HCT116 (cell line): ENCODE results near the gene NEUROD6. TPM values are rescaled to one million over a fixed set of nuclear protein-coding genes. Genes with fewer than 3 reads are reported as not detected.

Experiments
- ATAC-seq: fragments of 200-7000 bp; cut with Tn5 transposase; 2 replicates; pipeline ENCODE4 v1.9.1; 2020; ENCODE audit warnings: mild to moderate bottlenecking, moderate library complexity
- BruUV-seq: library from RNA; stranded (reverse); fragments of 400-500 nt; replicated peaks from 2 replicates; lab custom pipeline; 2021; lab: Mats Ljungman, UMichigan
- CTCF ChIA-PET: fragments of 300-600 bp; sonication (Branson Sonifier 250); formaldehyde crosslinking; loops from one replicate; lab custom pipeline; 2021; ENCODE audit warnings: antibody characterized with exemption; lab: Charles Lee
- POLR2A ChIA-PET: fragments of 300-600, 350-600 bp; sonication (Branson Sonifier 250); formaldehyde crosslinking; loops from one replicate; lab custom pipeline; 2021; ENCODE audit warnings: antibody characterized with exemption; lab: Charles Lee
- RAD21 ChIA-PET, 2 experiments: fragments of 300-600 bp; sonication (Branson Sonifier 250); formaldehyde crosslinking; loops; one replicate each; lab custom pipeline; 2023; ENCODE audit warnings: low total read pairs in 2 of 2; ENCODE audit not compliant: uncharacterized antibody in 2 of 2, unreplicated experiment in 2 of 2, low non-redundant PET in 1 of 2; lab: Charles Lee
- DNase-seq: peaks from one replicate; pipeline ENCODE4 v3.0.0-alpha.2; 2010; ENCODE audit warnings: low read depth, low spot score
- H2AFZ ChIP-seq: fragments of 200-600 bp; shearing (Covaris generic), sonication (generic); 2 replicates; pipeline ENCODE4 v1.6.1; 2017; ENCODE audit warnings: low read depth, mixed run types, mixed read lengths, antibody characterized with exemption, low read length; ENCODE audit not compliant: poor library complexity, severe bottlenecking
- H3K27ac ChIP-seq: 2 replicates; pipeline ENCODE4 v1.5.1; 2012; ENCODE audit warnings: low read depth, low read length
- H3K27me3 ChIP-seq: fragments of 200-600 bp; sonication (generic); 2 replicates; pipeline ENCODE4 v1.6.1; 2016; ENCODE audit warnings: mixed run types, low read length, mixed read lengths; ENCODE audit not compliant: insufficient read depth
- H3K36me3 ChIP-seq, 2 experiments: fragments of 200-500 bp in 1 of 2; fragments of 200-600 bp in 1 of 2; sonication (Bioruptor generic) in 1 of 2; sonication (generic) in 1 of 2; 2 replicates each; pipeline versions ENCODE4 v1.5.1 to v1.6.1; 2014 to 2016; ENCODE audit warnings: low read length in 2 of 2, inconsistent platforms in 1 of 2, mixed read lengths in 1 of 2, mixed run types in 1 of 2; ENCODE audit not compliant: insufficient read depth in 2 of 2, control insufficient read depth in 1 of 2
- H3K4me1 ChIP-seq, 2 experiments: fragments of 200-600 bp in 1 of 2; sonication (generic) in 1 of 2; 2 replicates each; pipeline versions ENCODE4 v1.5.1 to v1.6.1; 2012 to 2017; ENCODE audit warnings: low read length in 2 of 2, inconsistent platforms in 1 of 2, mild to moderate bottlenecking in 1 of 2, mixed read lengths in 1 of 2, mixed run types in 1 of 2, moderate library complexity in 1 of 2; ENCODE audit not compliant: insufficient read depth in 2 of 2, control insufficient read depth in 1 of 2
- H3K4me2 ChIP-seq: fragments of 200-600 bp; sonication (generic); 2 replicates; pipeline ENCODE4 v1.6.1; 2017; ENCODE audit warnings: mixed run types, low read length, mixed read lengths
- H3K4me3 ChIP-seq, 2 experiments: fragments of 200-600 bp in 1 of 2; sonication (generic) in 1 of 2; replicated peaks in 1 of 2; 2 replicates each; pipeline ENCODE4 v1.5.1; 2011 to 2016; ENCODE audit warnings: low read length in 2 of 2, control low read depth in 1 of 2, low read depth in 1 of 2, mild to moderate bottlenecking in 1 of 2, mixed read lengths in 1 of 2, mixed run types in 1 of 2
- H3K79me2 ChIP-seq: fragments of 200-600 bp; sonication (generic); 2 replicates; pipeline ENCODE4 v1.6.1; 2017; ENCODE audit warnings: mild to moderate bottlenecking, mixed run types, low read length, moderate library complexity, mixed read lengths; ENCODE audit not compliant: insufficient read depth
- H3K9ac ChIP-seq: fragments of 200-600 bp; sonication (generic); 2 replicates; pipeline ENCODE4 v1.6.1; 2016; ENCODE audit warnings: low read length, mixed read lengths
- H3K9me2 ChIP-seq: fragments of 200-600 bp; sonication (generic), shearing (Covaris generic); 2 replicates; pipeline ENCODE4 v1.6.1; 2017; ENCODE audit warnings: mixed run types, mild to moderate bottlenecking, moderate library complexity; ENCODE audit not compliant: insufficient read depth
- H3K9me3 ChIP-seq, 2 experiments: fragments of 200-500 bp in 1 of 2; fragments of 200-600 bp in 1 of 2; sonication (Bioruptor generic) in 1 of 2; sonication (generic) in 1 of 2; 2 replicates each; pipeline ENCODE4 v1.6.1; 2014 to 2017; ENCODE audit warnings: low read length in 2 of 2, mixed read lengths in 2 of 2, inconsistent platforms in 1 of 2, low read depth in 1 of 2, mild to moderate bottlenecking in 1 of 2, mixed run types in 1 of 2, moderate library complexity in 1 of 2; ENCODE audit not compliant: control insufficient read depth in 1 of 2, insufficient read depth in 1 of 2
- H4K20me1 ChIP-seq: fragments of 200-600 bp; sonication (generic), shearing (Covaris generic); 2 replicates; pipeline ENCODE4 v1.6.1; 2017; ENCODE audit warnings: mixed run types, mild to moderate bottlenecking, moderate library complexity; ENCODE audit not compliant: insufficient read depth
- RAD21 ChIP-seq: IDR thresholded peaks from 2 replicates; pipeline ENCODE4 v1.6.1; 2012; ENCODE audit warnings: low read depth, mild to moderate bottlenecking
- intact Hi-C: fragments of 100-400 bp; cut with micrococcal nuclease; formaldehyde crosslinking; loops from 2 replicates; pipeline ENCODE4 v1.10.0; 2022
- total RNA-seq: library from RNA; stranded (reverse); gene quantifications from one replicate; pipeline ENCODE4 v1.2.1, GENCODE V29; 2021; ENCODE audit not compliant: unreplicated experiment
- TF ChIP-seq, protein P1 (sequence below): IDR thresholded peaks from 2 replicates; pipeline ENCODE4 v1.6.1; 2012; ENCODE audit warnings: low read depth
- TF ChIP-seq, protein P2 (sequence below), 3 experiments: fragments of 200-600 bp in 1 of 3; sonication (generic) in 1 of 3; IDR thresholded peaks in 2 of 3; conservative IDR thresholded peaks in 1 of 3; 2 replicates each; pipeline ENCODE4 v1.5.1; 2012 to 2017; ENCODE audit warnings: low read depth in 2 of 3, low read length in 2 of 3, antibody characterized with exemption in 1 of 3, borderline replicate concordance in 1 of 3, control low read depth in 1 of 3, mild to moderate bottlenecking in 1 of 3, mixed read lengths in 1 of 3, mixed run types in 1 of 3, moderate library complexity in 1 of 3; ENCODE audit not compliant: insufficient read depth in 1 of 3

The NEUROD6 gene
- total RNA-seq, 1 experiment from 2014 or later: not detected

DNA sequence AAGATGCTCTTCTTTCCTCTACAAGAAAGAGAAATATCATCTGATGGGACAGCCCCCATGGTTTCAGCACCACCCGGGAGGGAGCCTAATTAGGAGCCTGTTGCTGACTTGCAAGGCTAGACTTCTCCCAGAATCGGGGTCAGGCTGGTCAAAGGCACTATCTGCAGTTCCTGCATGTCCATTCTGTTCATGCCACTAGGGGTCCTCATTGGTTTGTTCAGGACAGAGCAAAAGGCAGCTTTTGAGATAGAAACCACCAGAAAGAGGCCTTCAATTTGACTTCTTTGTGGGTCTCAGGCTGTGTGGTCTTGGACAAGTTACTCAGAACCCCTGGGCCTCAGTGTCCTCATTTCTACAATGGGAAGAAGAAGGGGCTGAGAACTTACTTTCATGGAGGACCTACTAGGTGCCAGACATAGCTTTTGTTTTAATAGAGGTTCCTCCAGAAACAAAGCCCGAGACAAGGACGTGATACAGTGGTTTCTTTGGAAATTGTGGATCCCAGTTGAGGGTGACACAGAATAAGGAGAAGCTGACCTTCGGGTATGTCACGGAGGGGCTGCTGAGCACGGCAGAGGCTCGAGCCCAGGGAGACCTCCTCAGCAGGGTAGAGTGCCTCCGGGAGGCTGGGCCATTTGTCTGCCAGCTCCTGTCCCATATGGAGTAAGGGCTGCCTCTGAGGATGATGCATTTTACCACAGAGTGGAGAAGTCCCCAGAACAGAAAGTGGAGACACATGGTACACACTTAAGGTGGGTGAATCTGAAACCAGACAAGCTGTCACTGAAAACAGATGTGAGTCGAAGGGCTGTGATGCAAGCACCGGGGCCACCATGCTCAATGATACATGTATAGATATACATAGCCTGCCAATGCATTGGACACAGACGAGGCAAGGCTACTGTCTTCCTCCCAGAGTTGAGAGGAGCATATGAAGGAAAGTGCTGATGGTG is 33.1 kb upstream of the NEUROD6 start:
- RAD21 ChIA-PET: no interaction called here
- CTCF ChIA-PET: interaction anchor here (0.8 to 1.5 kb wide), 8 partner anchors 25 to 260 kb away, joined by 3 to 9 read pairs (median 4); no protein-coding TSS in a partner anchor
- DNase-seq: peak; percentile 51
- intact Hi-C loops: loop anchor here (1.0 to 10.0 kb wide), 3 partner anchors 115 to 361 kb away; no protein-coding TSS in a partner anchor
- no TSS peak for BruUV-seq
- H3K4me1 ChIP-seq: no peaks in the 10 kb centered on the region
- no peaks in the 10 kb centered on the region for H3K9me3 ChIP-seq
- peak; percentile 89 for ATAC-seq
- no peak overlapping the region for H3K27ac ChIP-seq
- H4K20me1 ChIP-seq: no peaks in the 10 kb centered on the region
- POLR2A ChIA-PET: no interaction called here
- no peak overlapping the region for H3K4me2 ChIP-seq
- H3K36me3 ChIP-seq: no peaks in the 10 kb centered on the region
- H3K27me3 ChIP-seq: peaks cover 38% of the 10 kb centered on the region
- no peaks in the 10 kb centered on the region for H3K9me2 ChIP-seq
- no peak overlapping the region for H2AFZ ChIP-seq
- TF ChIP-seq, protein P1, sequence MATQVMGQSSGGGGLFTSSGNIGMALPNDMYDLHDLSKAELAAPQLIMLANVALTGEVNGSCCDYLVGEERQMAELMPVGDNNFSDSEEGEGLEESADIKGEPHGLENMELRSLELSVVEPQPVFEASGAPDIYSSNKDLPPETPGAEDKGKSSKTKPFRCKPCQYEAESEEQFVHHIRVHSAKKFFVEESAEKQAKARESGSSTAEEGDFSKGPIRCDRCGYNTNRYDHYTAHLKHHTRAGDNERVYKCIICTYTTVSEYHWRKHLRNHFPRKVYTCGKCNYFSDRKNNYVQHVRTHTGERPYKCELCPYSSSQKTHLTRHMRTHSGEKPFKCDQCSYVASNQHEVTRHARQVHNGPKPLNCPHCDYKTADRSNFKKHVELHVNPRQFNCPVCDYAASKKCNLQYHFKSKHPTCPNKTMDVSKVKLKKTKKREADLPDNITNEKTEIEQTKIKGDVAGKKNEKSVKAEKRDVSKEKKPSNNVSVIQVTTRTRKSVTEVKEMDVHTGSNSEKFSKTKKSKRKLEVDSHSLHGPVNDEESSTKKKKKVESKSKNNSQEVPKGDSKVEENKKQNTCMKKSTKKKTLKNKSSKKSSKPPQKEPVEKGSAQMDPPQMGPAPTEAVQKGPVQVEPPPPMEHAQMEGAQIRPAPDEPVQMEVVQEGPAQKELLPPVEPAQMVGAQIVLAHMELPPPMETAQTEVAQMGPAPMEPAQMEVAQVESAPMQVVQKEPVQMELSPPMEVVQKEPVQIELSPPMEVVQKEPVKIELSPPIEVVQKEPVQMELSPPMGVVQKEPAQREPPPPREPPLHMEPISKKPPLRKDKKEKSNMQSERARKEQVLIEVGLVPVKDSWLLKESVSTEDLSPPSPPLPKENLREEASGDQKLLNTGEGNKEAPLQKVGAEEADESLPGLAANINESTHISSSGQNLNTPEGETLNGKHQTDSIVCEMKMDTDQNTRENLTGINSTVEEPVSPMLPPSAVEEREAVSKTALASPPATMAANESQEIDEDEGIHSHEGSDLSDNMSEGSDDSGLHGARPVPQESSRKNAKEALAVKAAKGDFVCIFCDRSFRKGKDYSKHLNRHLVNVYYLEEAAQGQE: no peak
- TF ChIP-seq, protein P2, sequence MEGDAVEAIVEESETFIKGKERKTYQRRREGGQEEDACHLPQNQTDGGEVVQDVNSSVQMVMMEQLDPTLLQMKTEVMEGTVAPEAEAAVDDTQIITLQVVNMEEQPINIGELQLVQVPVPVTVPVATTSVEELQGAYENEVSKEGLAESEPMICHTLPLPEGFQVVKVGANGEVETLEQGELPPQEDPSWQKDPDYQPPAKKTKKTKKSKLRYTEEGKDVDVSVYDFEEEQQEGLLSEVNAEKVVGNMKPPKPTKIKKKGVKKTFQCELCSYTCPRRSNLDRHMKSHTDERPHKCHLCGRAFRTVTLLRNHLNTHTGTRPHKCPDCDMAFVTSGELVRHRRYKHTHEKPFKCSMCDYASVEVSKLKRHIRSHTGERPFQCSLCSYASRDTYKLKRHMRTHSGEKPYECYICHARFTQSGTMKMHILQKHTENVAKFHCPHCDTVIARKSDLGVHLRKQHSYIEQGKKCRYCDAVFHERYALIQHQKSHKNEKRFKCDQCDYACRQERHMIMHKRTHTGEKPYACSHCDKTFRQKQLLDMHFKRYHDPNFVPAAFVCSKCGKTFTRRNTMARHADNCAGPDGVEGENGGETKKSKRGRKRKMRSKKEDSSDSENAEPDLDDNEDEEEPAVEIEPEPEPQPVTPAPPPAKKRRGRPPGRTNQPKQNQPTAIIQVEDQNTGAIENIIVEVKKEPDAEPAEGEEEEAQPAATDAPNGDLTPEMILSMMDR (IDR thresholded peaks at IDR 0.05 in 2 of 3, conservative IDR thresholded peaks at IDR 0.05 in 1 of 3; ENCODE audit: borderline replicate concordance in 1 of 3, insufficient read depth in 1 of 3, low read depth in 2 of 3, low read length in 2 of 3): peak; percentile 45 to 76 (median 72); a peak in 5 of 6 replicates
- TF ChIP-seq RAD21: peak; percentile 70
- H3K79me2 ChIP-seq: no peaks in the 10 kb centered on the region
- no peak overlapping the region for H3K9ac ChIP-seq
- H3K4me3 ChIP-seq: no peak overlapping the region
